Endothelial cell of umbilical vein (primary cell): ENCODE data around the gene LCT. TPM values are rescaled to one million over a fixed set of nuclear protein-coding genes. Genes with fewer than 3 reads are reported as not detected.
A peak's percentile ranks its signal among the peaks of the same experiment; 100 is the strongest.

Experiments
- BruUV-seq: library from RNA; stranded (reverse); fragments of 400-500 nt; replicated peaks from 2 replicates; lab custom pipeline; 2021; lab: Mats Ljungman, UMichigan
- CTCF ChIA-PET: fragments of 300-600, 350-600 bp; sonication (Branson Sonifier 250); formaldehyde crosslinking; loops from one replicate; lab custom pipeline; 2021; ENCODE audit warnings: antibody characterized with exemption, inconsistent platforms; lab: Charles Lee
- POLR2A ChIA-PET: fragments of 300-600, 350-600 bp; sonication (Branson Sonifier 250); formaldehyde crosslinking; loops from one replicate; lab custom pipeline; 2021; ENCODE audit warnings: antibody characterized with exemption, inconsistent platforms; lab: Charles Lee
- DNase-seq: peaks from one replicate; pipeline ENCODE4 v3.0.0-alpha.2; 2011; ENCODE audit warnings: low read depth, low spot score
- FAIRE-seq: peaks from 2 replicates; lab custom pipeline; 2011; peaks lifted over from hg19 to GRCh38; lab: Jason Lieb, UNC
- H2AFZ ChIP-seq: 2 replicates; pipeline ENCODE4 v1.6.0; 2012; ENCODE audit warnings: low read depth, low read length, control low read depth, inconsistent platforms
- H3K27ac ChIP-seq: 2 replicates; pipeline ENCODE4 v1.5.1; 2011; ENCODE audit warnings: low read depth, mild to moderate bottlenecking, control low read depth, low read length, moderate library complexity; ENCODE audit not compliant: insufficient read depth
- H3K27me3 ChIP-seq, 2 experiments: 2 replicates each; pipeline versions ENCODE4 v1.6.0 to v1.6.1; 2011; ENCODE audit warnings: low read length in 2 of 2, mixed read lengths in 1 of 2; ENCODE audit not compliant: control insufficient read depth in 2 of 2, insufficient read depth in 2 of 2
- H3K36me3 ChIP-seq, 2 experiments: 2 replicates in 1 of 2; 3 replicates in 1 of 2; pipeline ENCODE4 v1.5.1; 2011; ENCODE audit warnings: low read length in 2 of 2, mild to moderate bottlenecking in 1 of 2, moderate library complexity in 1 of 2; ENCODE audit not compliant: control insufficient read depth in 2 of 2, insufficient read depth in 2 of 2; ENCODE audit errors: extremely low read depth in 1 of 2
- H3K4me1 ChIP-seq: 3 replicates; pipeline ENCODE4 v1.5.1; 2011; ENCODE audit warnings: mild to moderate bottlenecking, low read length; ENCODE audit not compliant: control insufficient read depth, insufficient read depth; ENCODE audit errors: extremely low read depth
- H3K4me2 ChIP-seq: 2 replicates; pipeline ENCODE4 v1.6.1; 2011; ENCODE audit warnings: low read length, control low read depth, mixed read lengths; ENCODE audit not compliant: insufficient read depth
- H3K4me3 ChIP-seq, 3 experiments: fragments of 200-600 bp in 1 of 3; sonication (generic), shearing (Covaris generic) in 1 of 3; replicated peaks in 1 of 3; 2 replicates each; pipeline ENCODE4 v1.5.1; 2011 to 2016; ENCODE audit warnings: control low read depth in 3 of 3, low read length in 3 of 3, mild to moderate bottlenecking in 2 of 3, inconsistent platforms in 1 of 3, low read depth in 1 of 3, moderate library complexity in 1 of 3; ENCODE audit not compliant: insufficient read depth in 1 of 3
- H3K79me2 ChIP-seq: 2 replicates; pipeline ENCODE4 v1.6.0; 2012; ENCODE audit warnings: low read length, inconsistent platforms; ENCODE audit not compliant: control insufficient read depth, insufficient read depth
- H3K9ac ChIP-seq: replicated peaks from 2 replicates; pipeline ENCODE3; 2011; ENCODE audit warnings: low read length, control low read depth; ENCODE audit not compliant: insufficient read depth; ENCODE audit errors: extremely low read depth
- H3K9me1 ChIP-seq: replicated peaks from 3 replicates; pipeline ENCODE4 v1.6.0; 2011; ENCODE audit warnings: mild to moderate bottlenecking, low read length; ENCODE audit not compliant: control insufficient read depth, insufficient read depth; ENCODE audit errors: extremely low read depth
- H3K9me3 ChIP-seq: replicated peaks from 2 replicates; pipeline ENCODE4 v1.5.1; 2012; ENCODE audit warnings: low read length, inconsistent platforms; ENCODE audit not compliant: control insufficient read depth, insufficient read depth
- H4K20me1 ChIP-seq: replicated peaks from 2 replicates; pipeline ENCODE3; 2011; ENCODE audit warnings: mild to moderate bottlenecking, low read length; ENCODE audit not compliant: control insufficient read depth, insufficient read depth; ENCODE audit errors: extremely low read depth
- EZH2 ChIP-seq: IDR thresholded peaks from 2 replicates; pipeline ENCODE4 v1.6.1; 2012; ENCODE audit warnings: borderline replicate concordance, low read depth, mild to moderate bottlenecking, moderate library complexity, low read length, inconsistent platforms; ENCODE audit not compliant: severe bottlenecking
- FOS ChIP-seq: IDR thresholded peaks from 2 replicates; pipeline ENCODE4 v1.6.1; 2011; ENCODE audit warnings: mild to moderate bottlenecking, low read length, moderate library complexity, borderline replicate concordance; ENCODE audit not compliant: insufficient read depth
- GATA2 ChIP-seq: IDR thresholded peaks from 2 replicates; pipeline ENCODE4 v1.7.0; 2011; ENCODE audit warnings: low read depth, mild to moderate bottlenecking, moderate library complexity, mixed read lengths, low read length; ENCODE audit not compliant: insufficient read length, insufficient read depth
- JUN ChIP-seq: IDR thresholded peaks from 2 replicates; pipeline ENCODE4 v1.6.1; 2011; ENCODE audit warnings: borderline replicate concordance, low read depth; ENCODE audit not compliant: insufficient read length, insufficient read depth
- MYC ChIP-seq: IDR thresholded peaks from one replicate; pipeline ENCODE4 v1.6.1; 2011; ENCODE audit warnings: mild to moderate bottlenecking, low read depth, low read length
- POLR2AphosphoS5 ChIP-seq: IDR thresholded peaks from 2 replicates; pipeline ENCODE4 v1.6.1; 2012; ENCODE audit warnings: low read depth, mild to moderate bottlenecking, control low read depth, low read length, moderate library complexity; ENCODE audit not compliant: insufficient read depth
- dilution Hi-C: fragments of 300-500 bp; cut with MboI; formaldehyde crosslinking; loops from one replicate; pipeline ENCODE4 v1.15.0; 2019; ENCODE audit warnings: low sequenced_read_pairs; ENCODE audit not compliant: extremely low pct_ligation_motif_present
- intact Hi-C: fragments of 100-400 bp; cut with micrococcal nuclease; formaldehyde crosslinking; loops from one replicate; pipeline ENCODE4 v1.10.0; 2022
- polyA plus RNA-seq, 4 experiments: library from polyadenylated mRNA; depleted of rRNA in 3 of 4; stranded (reverse) in 3 of 4; unstranded in 1 of 4; fragments of >200 nt; gene quantifications; 2 replicates each; pipeline versions ENCODE4 v1.2.1 to v1.2.3, GENCODE V29; 2011 to 2012; ENCODE audit warnings: missing spikeins in 1 of 4
- total RNA-seq: library from RNA; stranded (reverse); gene quantifications from 2 replicates; pipeline ENCODE4 v1.2.3, GENCODE V29; 2021
- TF ChIP-seq, protein P1 (sequence below), 2 donors: IDR thresholded peaks; 1 replicate in 1 of 2; 2 replicates in 1 of 2; pipeline ENCODE4 v1.5.1; 2011; ENCODE audit warnings: low read length in 2 of 2, mild to moderate bottlenecking in 2 of 2, moderate library complexity in 2 of 2, control low read depth in 1 of 2, inconsistent platforms in 1 of 2, low read depth in 1 of 2; ENCODE audit not compliant: insufficient read depth in 1 of 2; ENCODE audit errors: extremely low read depth in 1 of 2

Gene LCT
- total and polyA plus RNA-seq, 2 donors (not counting 3 experiments of a cell fraction or from before 2014, with no cell fraction given), result 0.07 TPM; not detected in 1

DNA sequence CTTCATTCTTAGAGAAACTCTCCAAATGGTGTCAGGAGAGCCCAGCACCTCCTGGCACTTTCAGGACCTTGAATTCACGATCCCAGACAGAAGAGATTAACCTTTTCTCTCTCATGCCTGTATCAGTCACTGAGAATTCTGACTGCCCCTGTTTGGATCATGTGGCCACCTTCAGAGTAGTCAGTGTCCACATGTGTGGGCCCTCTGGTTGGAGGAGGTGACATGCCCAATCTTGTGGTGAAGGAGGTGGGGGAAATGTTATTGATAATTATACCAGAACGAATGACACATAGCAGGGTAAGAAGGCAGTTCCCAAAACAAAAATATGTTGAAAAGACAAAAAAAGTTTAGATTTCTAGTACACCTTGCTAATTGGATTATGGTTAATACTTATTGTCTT lies 63.7 kb downstream of the LCT start:
- Histone ChIP-seq H3K4me2 (peak overlapping the region; percentile 55), H3K27ac (peak overlapping the region; percentile 83), H3K79me2 (peaks cover 5% of the 10 kb centered on the region), H3K36me3 (peaks cover 35 to 37% of the 10 kb centered on the region in 2 experiments), H3K9me1 (no peaks in the 10 kb centered on the region), H3K27me3 (no peaks in the 10 kb centered on the region), H4K20me1 (no peaks in the 10 kb centered on the region), H3K4me3 (no peak overlapping the region), H3K9me3 (no peaks in the 10 kb centered on the region), H3K9ac (no peak overlapping the region), H3K4me1 (peaks cover 14% of the 10 kb centered on the region), H2AFZ (no peak overlapping the region)
- peak; percentile 13 for DNase-seq
- dilution Hi-C loops, result no loop called here
- TSS peak; percentile 81 for BruUV-seq
- no peak for FAIRE-seq
- POLR2A ChIA-PET, result no interaction called here
- CTCF ChIA-PET, result interaction anchor here (0.9 to 2.2 kb wide), 5 partner anchors 12 to 63 kb away, joined by 3 to 12 read pairs (median 5); no protein-coding TSS in a partner anchor
- intact Hi-C loops, result no loop called here
- TF ChIP-seq, protein P1, sequence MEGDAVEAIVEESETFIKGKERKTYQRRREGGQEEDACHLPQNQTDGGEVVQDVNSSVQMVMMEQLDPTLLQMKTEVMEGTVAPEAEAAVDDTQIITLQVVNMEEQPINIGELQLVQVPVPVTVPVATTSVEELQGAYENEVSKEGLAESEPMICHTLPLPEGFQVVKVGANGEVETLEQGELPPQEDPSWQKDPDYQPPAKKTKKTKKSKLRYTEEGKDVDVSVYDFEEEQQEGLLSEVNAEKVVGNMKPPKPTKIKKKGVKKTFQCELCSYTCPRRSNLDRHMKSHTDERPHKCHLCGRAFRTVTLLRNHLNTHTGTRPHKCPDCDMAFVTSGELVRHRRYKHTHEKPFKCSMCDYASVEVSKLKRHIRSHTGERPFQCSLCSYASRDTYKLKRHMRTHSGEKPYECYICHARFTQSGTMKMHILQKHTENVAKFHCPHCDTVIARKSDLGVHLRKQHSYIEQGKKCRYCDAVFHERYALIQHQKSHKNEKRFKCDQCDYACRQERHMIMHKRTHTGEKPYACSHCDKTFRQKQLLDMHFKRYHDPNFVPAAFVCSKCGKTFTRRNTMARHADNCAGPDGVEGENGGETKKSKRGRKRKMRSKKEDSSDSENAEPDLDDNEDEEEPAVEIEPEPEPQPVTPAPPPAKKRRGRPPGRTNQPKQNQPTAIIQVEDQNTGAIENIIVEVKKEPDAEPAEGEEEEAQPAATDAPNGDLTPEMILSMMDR (IDR thresholded peaks at IDR 0.05; ENCODE audit: extremely low read depth in 1 of 2, insufficient read depth in 1 of 2, low read depth in 1 of 2, low read length in 2 of 2), result no peak
- TF ChIP-seq FOS, result no peak
- no peak for TF ChIP-seq GATA2
- no peak for TF ChIP-seq POLR2AphosphoS5
- no peak for TF ChIP-seq EZH2
- no peak for TF ChIP-seq JUN
- no peak for TF ChIP-seq MYC
